PC-3 (cell line): ENCODE measurements around the gene RFX4. TPM values are rescaled to one million over a fixed set of nuclear protein-coding genes. Genes with fewer than 3 reads are reported as not detected.

Experiments used
- ATAC-seq: fragments of 200-7000 bp; cut with Tn5 transposase; 2 replicates; pipeline ENCODE4 v1.9.1; 2020; ENCODE audit warnings: mild to moderate bottlenecking, moderate library complexity
- BruUV-seq: library from RNA; stranded (reverse); fragments of 400-500 nt; replicated peaks from 2 replicates; lab custom pipeline; 2021; lab: Mats Ljungman, UMichigan
- CTCF ChIA-PET: fragments of 300-600 bp; sonication (Branson Sonifier 250); formaldehyde crosslinking; loops from one replicate; lab custom pipeline; 2022; ENCODE audit warnings: antibody characterized with exemption; lab: Charles Lee
- POLR2A ChIA-PET: fragments of 300-600 bp; sonication (Branson Sonifier 250); formaldehyde crosslinking; loops from one replicate; lab custom pipeline; 2022; ENCODE audit warnings: antibody characterized with exemption; ENCODE audit not compliant: unreplicated experiment; lab: Charles Lee
- DNase-seq: peaks from one replicate; pipeline ENCODE4 v3.0.0-alpha.2; 2015
- H2AFZ ChIP-seq: fragments of 300-600 bp; sonication (generic); 2 replicates; pipeline ENCODE4 v1.6.0; 2016; ENCODE audit warnings: antibody characterized with exemption, low read length
- H3F3A ChIP-seq: fragments of 300-600 bp; sonication (generic); one replicate; pipeline ENCODE4 v1.6.0; 2017; ENCODE audit warnings: antibody characterized with exemption, low read length, control low read depth, mild to moderate bottlenecking; ENCODE audit not compliant: unreplicated experiment
- H3K27ac ChIP-seq: fragments of 300-600 bp; sonication (generic); 2 replicates; pipeline ENCODE4 v1.5.1; 2016; ENCODE audit warnings: mild to moderate bottlenecking, low read length
- H3K27me3 ChIP-seq: fragments of 300-600 bp; sonication (generic); 2 replicates; pipeline ENCODE4 v1.6.1; 2016; ENCODE audit warnings: low read length, mixed read lengths
- H3K36me3 ChIP-seq: fragments of 300-600 bp; sonication (generic); 2 replicates; pipeline ENCODE4 v1.6.1; 2016; ENCODE audit warnings: low read depth, mixed run types, low read length, mixed read lengths
- H3K4me1 ChIP-seq: fragments of 300-600 bp; sonication (generic); 2 replicates; pipeline ENCODE4 v1.5.1; 2016; ENCODE audit warnings: low read length; ENCODE audit not compliant: insufficient read depth
- H3K4me2 ChIP-seq: fragments of 300-600 bp; sonication (generic); 2 replicates; pipeline ENCODE4 v1.6.0; 2016; ENCODE audit warnings: low read length
- H3K4me3 ChIP-seq: fragments of 300-600 bp; sonication (generic); 2 replicates; pipeline ENCODE4 v1.5.1; 2016; ENCODE audit warnings: mild to moderate bottlenecking, low read length, mixed read lengths
- H3K79me2 ChIP-seq: fragments of 300-600 bp; sonication (generic); 2 replicates; pipeline ENCODE4 v1.6.1; 2017; ENCODE audit warnings: low read length, mixed read lengths
- H3K9ac ChIP-seq: fragments of 300-600 bp; sonication (generic); 2 replicates; pipeline ENCODE4 v1.6.0; 2016; ENCODE audit warnings: mild to moderate bottlenecking, low read length
- H3K9me2 ChIP-seq: fragments of 300-600 bp; sonication (generic); replicated peaks from 2 replicates; pipeline ENCODE4 v1.6.1; 2016; ENCODE audit warnings: mixed run types, low read length, mixed read lengths
- H3K9me3 ChIP-seq: fragments of 300-600 bp; sonication (generic); 2 replicates; pipeline ENCODE4 v1.6.1; 2016; ENCODE audit warnings: low read length, mixed read lengths
- H4K20me1 ChIP-seq: fragments of 300-600 bp; sonication (generic); 2 replicates; pipeline ENCODE4 v1.6.1; 2016; ENCODE audit warnings: low read length, mixed read lengths
- CTCF ChIP-seq: fragments of 300-600 bp; sonication (generic); conservative IDR thresholded peaks from 2 replicates; pipeline ENCODE4 v1.5.1; 2017; ENCODE audit warnings: antibody characterized with exemption, low read depth, mild to moderate bottlenecking, low read length
- EZH2 ChIP-seq: fragments of 300-600 bp; sonication (generic); IDR thresholded peaks from one replicate; pipeline ENCODE4 v1.6.1; 2017; ENCODE audit warnings: antibody characterized with exemption, mild to moderate bottlenecking, low read length; ENCODE audit not compliant: unreplicated experiment
- EZH2phosphoT487 ChIP-seq: fragments of 300-600 bp; sonication (generic); IDR thresholded peaks from 2 replicates; pipeline ENCODE4 v1.6.1; 2018; ENCODE audit warnings: mild to moderate bottlenecking, antibody characterized with exemption, low read length, borderline replicate concordance
- intact Hi-C: fragments of 100-400 bp; cut with micrococcal nuclease; formaldehyde crosslinking; loops from 2 replicates; pipeline ENCODE4 v1.9.0; 2023
- total RNA-seq: library from RNA; depleted of rRNA; stranded (reverse); fragments of >200 nt; gene quantifications from 2 replicates; pipeline ENCODE4 v1.2.3, GENCODE V29; 2014

Gene RFX4
- total RNA-seq, 1 experiment from 2014 or later, result not detected

GRCh38 chr12:106601031-106601430, 18.2 kb downstream of the RFX4 start:
- H3K4me3 ChIP-seq, result no peak overlapping the region
- H4K20me1 ChIP-seq, result no peaks in the 10 kb centered on the region
- intact Hi-C loops, result no loop called here
- no peak for DNase-seq
- H3K36me3 ChIP-seq, result no peaks in the 10 kb centered on the region
- no peaks in the 10 kb centered on the region for H3K9me3 ChIP-seq
- no peak overlapping the region for H2AFZ ChIP-seq
- no peak overlapping the region for H3K4me2 ChIP-seq
- CTCF ChIA-PET, result no interaction called here
- H3K4me1 ChIP-seq, result peaks cover 11% of the 10 kb centered on the region
- TF ChIP-seq CTCF (no peak), EZH2 (no peak), EZH2phosphoT487 (no peak)
- no peaks in the 10 kb centered on the region for H3K9me2 ChIP-seq
- H3K9ac ChIP-seq, result no peak overlapping the region
- no peak for ATAC-seq
- peaks cover 20% of the 10 kb centered on the region for H3K27me3 ChIP-seq
- no peak overlapping the region for H3K27ac ChIP-seq
- H3K79me2 ChIP-seq, result no peaks in the 10 kb centered on the region
- BruUV-seq, result no TSS peak
- POLR2A ChIA-PET, result no interaction called here
- no peaks in the 10 kb centered on the region for H3F3A ChIP-seq

GRCh38 chr12:106601496-106601895, 18.7 kb downstream of the RFX4 start:
- CTCF ChIA-PET, result no interaction called here
- no peak for ATAC-seq

More at GRCh38 chr12:106601496-106601895, 18.7 kb downstream of the RFX4 start:
- no peaks in the 10 kb centered on the region for H3F3A ChIP-seq
- H3K4me2 ChIP-seq, result no peak overlapping the region
- POLR2A ChIA-PET, result no interaction called here
- intact Hi-C loops, result no loop called here
- H2AFZ ChIP-seq, result no peak overlapping the region
- H3K36me3 ChIP-seq, result no peaks in the 10 kb centered on the region
- H4K20me1 ChIP-seq, result no peaks in the 10 kb centered on the region
- no peak for DNase-seq
- no peaks in the 10 kb centered on the region for H3K79me2 ChIP-seq
- H3K27me3 ChIP-seq, result peaks cover 24% of the 10 kb centered on the region
- no peak for TF ChIP-seq EZH2
- no peak for TF ChIP-seq EZH2phosphoT487
- TF ChIP-seq CTCF, result no peak
- no peak overlapping the region for H3K27ac ChIP-seq
- H3K9ac ChIP-seq, result no peak overlapping the region
- BruUV-seq, result no TSS peak
- H3K9me2 ChIP-seq, result no peaks in the 10 kb centered on the region
- H3K9me3 ChIP-seq, result no peaks in the 10 kb centered on the region
- H3K4me1 ChIP-seq, result peaks cover 11% of the 10 kb centered on the region
- no peak overlapping the region for H3K4me3 ChIP-seq
